ENCODE results near the gene RNF213.

GRCh38 chr17:80308692-80309517 is 48.3 kb downstream of the RNF213 start:
- no peak for TF ChIP-seq CTCF (IDR thresholded peaks at IDR 0.05; ENCODE audit: insufficient read depth, low read length)
- TF ChIP-seq REST (IDR thresholded peaks at IDR 0.05; ENCODE audit: insufficient replicate concordance, low read depth), result no peak
- TF ChIP-seq POLR2AphosphoS5 (IDR thresholded peaks at IDR 0.05; ENCODE audit: low read depth), result no peak
